Measurements from ENCODE around the gene ALKBH2.

- TF ChIP-seq, protein P1, sequence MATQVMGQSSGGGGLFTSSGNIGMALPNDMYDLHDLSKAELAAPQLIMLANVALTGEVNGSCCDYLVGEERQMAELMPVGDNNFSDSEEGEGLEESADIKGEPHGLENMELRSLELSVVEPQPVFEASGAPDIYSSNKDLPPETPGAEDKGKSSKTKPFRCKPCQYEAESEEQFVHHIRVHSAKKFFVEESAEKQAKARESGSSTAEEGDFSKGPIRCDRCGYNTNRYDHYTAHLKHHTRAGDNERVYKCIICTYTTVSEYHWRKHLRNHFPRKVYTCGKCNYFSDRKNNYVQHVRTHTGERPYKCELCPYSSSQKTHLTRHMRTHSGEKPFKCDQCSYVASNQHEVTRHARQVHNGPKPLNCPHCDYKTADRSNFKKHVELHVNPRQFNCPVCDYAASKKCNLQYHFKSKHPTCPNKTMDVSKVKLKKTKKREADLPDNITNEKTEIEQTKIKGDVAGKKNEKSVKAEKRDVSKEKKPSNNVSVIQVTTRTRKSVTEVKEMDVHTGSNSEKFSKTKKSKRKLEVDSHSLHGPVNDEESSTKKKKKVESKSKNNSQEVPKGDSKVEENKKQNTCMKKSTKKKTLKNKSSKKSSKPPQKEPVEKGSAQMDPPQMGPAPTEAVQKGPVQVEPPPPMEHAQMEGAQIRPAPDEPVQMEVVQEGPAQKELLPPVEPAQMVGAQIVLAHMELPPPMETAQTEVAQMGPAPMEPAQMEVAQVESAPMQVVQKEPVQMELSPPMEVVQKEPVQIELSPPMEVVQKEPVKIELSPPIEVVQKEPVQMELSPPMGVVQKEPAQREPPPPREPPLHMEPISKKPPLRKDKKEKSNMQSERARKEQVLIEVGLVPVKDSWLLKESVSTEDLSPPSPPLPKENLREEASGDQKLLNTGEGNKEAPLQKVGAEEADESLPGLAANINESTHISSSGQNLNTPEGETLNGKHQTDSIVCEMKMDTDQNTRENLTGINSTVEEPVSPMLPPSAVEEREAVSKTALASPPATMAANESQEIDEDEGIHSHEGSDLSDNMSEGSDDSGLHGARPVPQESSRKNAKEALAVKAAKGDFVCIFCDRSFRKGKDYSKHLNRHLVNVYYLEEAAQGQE (IDR thresholded peaks at IDR 0.05; ENCODE audit: unreplicated experiment): no peak
- TF ChIP-seq POLR2AphosphoS5 (IDR thresholded peaks at IDR 0.05; ENCODE audit: low read depth) (no peak), CTCF (conservative IDR thresholded peaks at IDR 0.05; ENCODE audit: low read depth in 2 of 2) (no peak), EZH2 (IDR thresholded peaks at IDR 0.05; ENCODE audit: low read depth, unreplicated experiment) (no peak), ZNF114 (CRISPR knock-in tag; IDR thresholded peaks at IDR 0.05) (no peak), EZH2phosphoT487 (IDR thresholded peaks at IDR 0.05; ENCODE audit: unreplicated experiment) (no peak), ZNF331 (CRISPR knock-in tag; IDR thresholded peaks at IDR 0.05; ENCODE audit: low read depth) (no peak), JUNB (IDR thresholded peaks at IDR 0.05; ENCODE audit: unreplicated experiment) (no peak), STAT1 (IDR thresholded peaks at IDR 0.05; ENCODE audit: unreplicated experiment) (no peak)
Measured at GRCh38 chr12:109115404-109115757, 22.1 kb upstream of the ALKBH2 start.
